SK-N-SH (cell line): ENCODE data around the gene RHBDF2. TPM values are rescaled to one million over a fixed set of nuclear protein-coding genes. Genes with fewer than 3 reads are reported as not detected.

Source experiments
- CTCF ChIA-PET: fragments of 300-600, 350-600 bp; formaldehyde crosslinking; extraction: SDS; loops from one replicate; lab custom pipeline; 2021; lab: Yijun Ruan, JAX
- POLR2A ChIA-PET: fragments of 350-600 bp; sonication (Branson Sonifier 250); formaldehyde crosslinking; extraction: SDS; loops from one replicate; lab custom pipeline; 2020; ENCODE audit warnings: antibody characterized with exemption, inconsistent platforms; lab: Yijun Ruan, JAX
- DNase-seq: peaks from one replicate; pipeline ENCODE4 v3.0.0; 2012
- H2AFZ ChIP-seq: fragments of 200-600 bp; sonication (generic); 2 replicates; pipeline ENCODE4 v1.8.1; 2016; ENCODE audit warnings: antibody characterized with exemption, mild to moderate bottlenecking, low read depth
- H3F3A ChIP-seq: fragments of 200-600 bp; sonication (generic); replicated peaks from 2 replicates; pipeline ENCODE3; 2016; ENCODE audit warnings: antibody characterized with exemption, mild to moderate bottlenecking; ENCODE audit not compliant: insufficient read depth
- H3K27ac ChIP-seq, 2 experiments: fragments of 200-500 bp in 1 of 2; fragments of 200-600 bp in 1 of 2; sonication (Bioruptor generic) in 1 of 2; sonication (generic), shearing (Covaris generic) in 1 of 2; 2 replicates each; pipeline versions ENCODE4 v1.5.1 to v1.6.1; 2014 to 2016; ENCODE audit warnings: low read depth in 2 of 2, inconsistent platforms in 1 of 2, low read length in 1 of 2, mild to moderate bottlenecking in 1 of 2, mixed read lengths in 1 of 2
- H3K27me3 ChIP-seq: fragments of 200-600 bp; sonication (generic), shearing (Covaris generic); 2 replicates; pipeline ENCODE4 v1.6.1; 2016; ENCODE audit warnings: mixed run types; ENCODE audit not compliant: insufficient read depth
- H3K36me3 ChIP-seq, 2 experiments: fragments of 200-500 bp in 1 of 2; fragments of 200-600 bp in 1 of 2; sonication (Bioruptor generic) in 1 of 2; sonication (generic) in 1 of 2; replicated peaks in 1 of 2; 2 replicates each; pipeline versions ENCODE3 to v1.5.1; 2014 to 2016; ENCODE audit warnings: low read length in 1 of 2, mild to moderate bottlenecking in 1 of 2; ENCODE audit not compliant: insufficient read depth in 2 of 2, control insufficient read depth in 1 of 2
- H3K4me1 ChIP-seq, 2 experiments: fragments of 200-500 bp in 1 of 2; fragments of 200-600 bp in 1 of 2; sonication (Bioruptor generic) in 1 of 2; sonication (generic), shearing (Covaris generic) in 1 of 2; 2 replicates each; pipeline versions ENCODE4 v1.5.1 to v1.6.1; 2014 to 2016; ENCODE audit warnings: low read depth in 1 of 2, low read length in 1 of 2, mixed run types in 1 of 2; ENCODE audit not compliant: insufficient read depth in 2 of 2, control insufficient read depth in 1 of 2
- H3K4me2 ChIP-seq: fragments of 200-600 bp; sonication (generic), shearing (Covaris generic); 2 replicates; pipeline ENCODE4 v1.6.1; 2017; ENCODE audit warnings: mixed run types
- H3K4me3 ChIP-seq, 2 experiments: fragments of 200-500 bp in 1 of 2; fragments of 200-600 bp in 1 of 2; sonication (Bioruptor generic) in 1 of 2; sonication (generic), shearing (Covaris generic) in 1 of 2; 2 replicates each; pipeline versions ENCODE4 v1.5.1 to v1.8.1; 2014 to 2016; ENCODE audit warnings: low read depth in 2 of 2, inconsistent platforms in 1 of 2, low read length in 1 of 2, mild to moderate bottlenecking in 1 of 2, mixed read lengths in 1 of 2, moderate library complexity in 1 of 2
- H3K79me2 ChIP-seq: fragments of 200-600 bp; sonication (generic); 2 replicates; pipeline ENCODE4 v1.8.1; 2017; ENCODE audit warnings: mild to moderate bottlenecking; ENCODE audit not compliant: insufficient read depth
- H3K9ac ChIP-seq: fragments of 200-600 bp; sonication (generic); 2 replicates; pipeline ENCODE4 v1.6.1; 2017; ENCODE audit warnings: mixed run types
- H3K9me2 ChIP-seq: fragments of 200-600 bp; sonication (generic); 2 replicates; pipeline ENCODE4 v1.6.1; 2017; ENCODE audit warnings: mixed run types
- H3K9me3 ChIP-seq: fragments of 200-600 bp; sonication (generic); 2 replicates; pipeline ENCODE4 v1.6.1; 2017; ENCODE audit warnings: mixed run types, mild to moderate bottlenecking, moderate library complexity
- H4K20me1 ChIP-seq: fragments of 200-600 bp; sonication (generic); 2 replicates; pipeline ENCODE4 v1.6.1; 2017; ENCODE audit warnings: mild to moderate bottlenecking, mixed run types; ENCODE audit not compliant: insufficient read depth
- CHD2 ChIP-seq: fragments of 150-350 bp; IDR thresholded peaks from 2 replicates; pipeline ENCODE4 v1.6.1; 2018; ENCODE audit warnings: low read length; ENCODE audit not compliant: partially characterized antibody
- EP300 ChIP-seq, 2 experiments: IDR thresholded peaks; 2 replicates each; pipeline versions ENCODE4 v1.4.0 to v1.6.1; 2012; ENCODE audit warnings: borderline replicate concordance in 1 of 2, low read depth in 1 of 2, low read length in 1 of 2
- FOXJ3 ChIP-seq: sonication (generic); formaldehyde crosslinking; IDR thresholded peaks from 2 replicates; pipeline ENCODE4 v1.5.1; 2020; ENCODE audit warnings: mild to moderate bottlenecking, missing genetic modification reagents
- NFIC ChIP-seq: IDR thresholded peaks from 2 replicates; pipeline ENCODE4 v1.4.0; 2012; ENCODE audit warnings: borderline replicate concordance
- NRF1 ChIP-seq: IDR thresholded peaks from 2 replicates; pipeline ENCODE4 v1.6.1; 2012; ENCODE audit warnings: low read depth, mild to moderate bottlenecking, low read length
- RAD21 ChIP-seq: IDR thresholded peaks from 2 replicates; pipeline ENCODE4 v1.6.1; 2012; ENCODE audit warnings: mild to moderate bottlenecking, low read length
- RCOR1 ChIP-seq: fragments of 150-350 bp; IDR thresholded peaks from 2 replicates; pipeline ENCODE4 v1.6.1; 2017; ENCODE audit warnings: antibody characterized with exemption, low read length
- REST ChIP-seq: IDR thresholded peaks from 2 replicates; pipeline ENCODE4 v1.6.1; 2012; ENCODE audit warnings: mild to moderate bottlenecking, low read depth, low read length, moderate library complexity
- RXRA ChIP-seq: IDR thresholded peaks from 2 replicates; pipeline ENCODE4 v1.4.0; 2012; ENCODE audit warnings: low read depth, mild to moderate bottlenecking, borderline replicate concordance
- SMC3 ChIP-seq: IDR thresholded peaks from 2 replicates; pipeline ENCODE4 v1.6.1; 2012; ENCODE audit warnings: low read depth, low read length, improper control_type of control experiment
- TAF1 ChIP-seq: IDR thresholded peaks from 2 replicates; pipeline ENCODE4 v1.6.1; 2012; ENCODE audit warnings: low read depth, mild to moderate bottlenecking, low read length, moderate library complexity, borderline replicate concordance
- TCF12 ChIP-seq: IDR thresholded peaks from 2 replicates; pipeline ENCODE4 v1.4.0; 2012
- USF1 ChIP-seq: IDR thresholded peaks from 2 replicates; pipeline ENCODE4 v1.4.0; 2012; ENCODE audit warnings: low read depth, borderline replicate concordance
- USF2 ChIP-seq: fragments of 150-350 bp; IDR thresholded peaks from 2 replicates; pipeline ENCODE4 v1.6.1; 2017; ENCODE audit warnings: antibody characterized with exemption, low read length, low read depth, borderline replicate concordance
- ZBTB33 ChIP-seq: IDR thresholded peaks from 2 replicates; pipeline ENCODE4 v1.4.0; 2012; ENCODE audit warnings: low read depth, borderline replicate concordance
- WGBS: methylation state at CpG from one replicate; pipeline ENCODE4 v1.1.6; 2017; ENCODE audit warnings: low lambda C conversion rate; 5-methylcytosine and 5-hydroxymethylcytosine counted together
- polyA plus RNA-seq, 3 experiments: library from polyadenylated mRNA; depleted of rRNA; stranded (reverse); fragments of >200 nt; gene quantifications; 2 replicates each; pipeline ENCODE4 v1.2.3, GENCODE V29; 2012

RHBDF2 gene
- polyA plus RNA-seq, 1 of the 3 experiments (the other 2 are of a cell fraction) = 16.1 TPM

- H4K20me1 ChIP-seq = peaks cover 11% of the 10 kb centered on the region
- peaks cover 12% of the 10 kb centered on the region for H3F3A ChIP-seq
- no peak for TF ChIP-seq NFIC
- no peak for TF ChIP-seq REST
- TF ChIP-seq SMC3 = 0 out of 2 replicates have a peak, but pooled peaks have one; percentile 1
- peak; percentile 31 for TF ChIP-seq CHD2
- TF ChIP-seq, all 33 proteins: peak for 2
- Histone ChIP-seq H2AFZ (no peak overlapping the region), H3K27ac (peak overlapping the region; percentile 20 to 99; a peak in 3 of 4 replicates), H3K27me3 (peaks cover 23% of the 10 kb centered on the region; the same call in 1 of the 2 replicates), H3K4me1 (peaks cover 25 to 88% of the 10 kb centered on the region in 2 experiments), H3K36me3 (no peaks in the 10 kb centered on the region), H3K9ac (no peak overlapping the region), H3K4me2 (no peak overlapping the region), H3K9me3 (no peaks in the 10 kb centered on the region), H3K4me3 (no peak overlapping the region; a peak in 1 of 4 replicates), H3K9me2 (no peaks in the 10 kb centered on the region), H3K79me2 (no peaks in the 10 kb centered on the region)
- 74% methylated on average over 8 of the region's 8 CpGs for WGBS
- POLR2A ChIA-PET = interaction anchor here (0.9 to 5.2 kb wide), 12 partner anchors 10 to 196 kb away, joined by 3 to 245 read pairs (median 8); partner anchors contain the start of genes CYGB, JMJD6, METTL23 and MFSD11
- peak; percentile 58 for DNase-seq
- CTCF ChIA-PET = interaction anchor here (0.6 to 15.7 kb wide), 12 partner anchors 10 to 157 kb away, joined by 3 to 679 read pairs (median 4); partner anchors contain the start of genes CYGB and RHBDF2
These were observed 41.8 kb upstream of the RHBDF2 start for GRCh38 chr17:76542984-76543383.

- peaks cover 25 to 90% of the 10 kb centered on the region in 2 experiments for H3K4me1 ChIP-seq
- H3K27ac ChIP-seq = peak overlapping the region; percentile 20 to 99; a peak in 3 of 4 replicates
- no peak overlapping the region for H3K4me2 ChIP-seq
- no peaks in the 10 kb centered on the region for H3K9me2 ChIP-seq
- H4K20me1 ChIP-seq = peaks cover 11% of the 10 kb centered on the region
- POLR2A ChIA-PET = interaction anchor here (0.9 to 5.2 kb wide), 7 partner anchors 10 to 184 kb away, joined by 3 to 245 read pairs (median 7); partner anchors contain the start of genes CYGB, JMJD6 and METTL23
- H3K4me3 ChIP-seq = no peak overlapping the region; a peak in 1 of 4 replicates
- no peaks in the 10 kb centered on the region for H3K9me3 ChIP-seq
- H2AFZ ChIP-seq = no peak overlapping the region
- WGBS = 84% methylated on average over 10 of the region's 10 CpGs
- no peak for DNase-seq
- CTCF ChIA-PET = interaction anchor here (0.6 to 15.7 kb wide), 8 partner anchors 10 to 156 kb away, joined by 3 to 679 read pairs (median 32); partner anchors contain the start of genes CYGB and RHBDF2
- no peaks in the 10 kb centered on the region for H3K36me3 ChIP-seq
- peaks cover 11% of the 10 kb centered on the region for H3F3A ChIP-seq
- H3K79me2 ChIP-seq = no peaks in the 10 kb centered on the region
- peaks cover 26% of the 10 kb centered on the region; the same call in 1 of the 2 replicates for H3K27me3 ChIP-seq
- no peak overlapping the region for H3K9ac ChIP-seq
- no peak for TF ChIP-seq SMC3
- TF ChIP-seq TAF1 = no peak
- no peak for TF ChIP-seq RCOR1
- TF ChIP-seq ZBTB33 = no peak
- TF ChIP-seq TCF12 = no peak
- TF ChIP-seq USF1 = no peak
- no peak for TF ChIP-seq RXRA
- no peak for TF ChIP-seq NRF1
- TF ChIP-seq RAD21 = no peak
- no peak for TF ChIP-seq CHD2
- TF ChIP-seq USF2 = no peak
- TF ChIP-seq EP300 (IDR thresholded peaks at IDR 0.05; ENCODE audit: borderline replicate concordance in 1 of 2, low read depth in 1 of 2, low read length in 1 of 2) = no peak
- TF ChIP-seq FOXJ3 (CRISPR knock-in tag) = no peak
These were observed 41.3 kb upstream of the RHBDF2 start for GRCh38 chr17:76542566-76542971.
